CD4-positive, alpha-beta T cell treated with Interleukin-10 for 1 hour (primary cell): ENCODE data around the gene SMAD2.

Experiments used
- DNase-seq: peaks from one replicate; pipeline ENCODE4 v3.0.0-alpha.2; 2020

SMAD2 gene

DNA sequence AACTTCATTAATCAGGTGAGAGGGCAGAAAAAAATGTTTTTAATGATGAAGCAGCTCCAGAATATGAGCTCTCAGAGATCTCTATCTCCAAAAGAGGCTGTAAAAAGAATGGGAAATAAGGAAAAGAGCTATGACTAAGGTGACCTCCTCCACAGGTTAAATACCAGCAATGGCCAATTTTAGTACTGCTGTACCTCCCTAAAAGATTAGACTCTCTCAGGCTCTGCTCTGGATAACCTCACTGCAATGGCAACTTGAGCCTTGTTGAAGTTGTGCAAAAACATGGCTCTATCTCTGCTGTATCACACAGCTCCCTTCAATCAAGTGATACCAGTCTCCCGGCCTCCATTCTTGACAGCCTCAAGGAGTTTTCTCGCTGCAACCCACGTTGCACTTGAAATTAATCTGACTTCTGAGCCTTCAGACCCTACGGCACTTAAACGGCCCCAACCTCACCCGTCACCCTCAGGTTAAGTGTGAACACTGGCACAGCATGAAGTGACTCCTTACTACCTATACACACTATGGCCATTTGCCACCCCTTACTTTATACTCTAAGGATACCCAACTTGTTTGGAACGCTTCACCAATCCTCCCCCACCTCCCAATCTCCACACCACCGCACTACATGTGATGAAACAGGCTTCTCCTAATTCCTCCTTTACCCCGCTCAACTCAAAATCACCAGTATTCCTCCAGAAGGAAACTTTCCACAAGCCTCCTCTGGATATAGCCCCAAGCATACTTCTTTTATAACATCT, 36.3 kb downstream of the SMAD2 start:
- no peak for DNase-seq

DNA sequence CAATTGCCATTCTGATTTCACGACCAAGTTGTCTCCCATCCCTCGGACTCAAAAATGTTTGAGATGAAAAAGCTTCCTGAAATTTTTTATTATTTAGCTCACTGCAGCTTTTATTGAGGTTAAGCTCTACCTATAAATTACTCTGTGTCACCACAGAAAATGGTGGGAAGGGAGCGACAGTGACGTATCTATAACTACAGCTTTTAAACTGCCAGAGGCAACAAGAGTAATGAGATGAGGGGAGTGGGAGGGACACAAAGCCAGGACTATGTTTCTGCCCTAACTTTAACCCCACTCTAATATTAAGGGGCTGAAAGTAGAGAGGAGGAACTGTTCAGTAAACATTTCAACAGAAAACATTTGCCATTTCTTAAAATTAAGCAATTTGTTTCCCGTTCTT, 37.4 kb downstream of the SMAD2 start:
- no peak for DNase-seq

DNA sequence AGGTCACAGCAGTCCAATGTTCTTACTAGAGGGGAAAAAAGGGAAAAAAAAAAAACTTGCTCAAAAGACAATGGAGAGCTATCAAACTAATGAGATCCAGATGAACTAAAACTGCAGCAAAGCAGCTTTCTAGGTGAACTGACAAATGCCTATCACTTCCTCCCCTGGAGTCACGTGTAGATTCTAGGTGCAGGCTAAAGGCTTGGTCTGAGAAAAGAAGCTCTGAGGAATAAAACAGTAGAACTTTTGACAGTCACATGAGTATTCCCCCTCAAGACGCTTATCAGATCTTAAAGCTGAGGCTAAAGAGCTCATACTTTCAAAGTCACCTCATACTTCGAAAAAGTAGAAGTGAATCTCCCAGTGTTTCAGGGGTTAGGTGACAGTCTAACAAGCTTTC, 42.3 kb downstream of the SMAD2 start:
- no peak for DNase-seq

DNA sequence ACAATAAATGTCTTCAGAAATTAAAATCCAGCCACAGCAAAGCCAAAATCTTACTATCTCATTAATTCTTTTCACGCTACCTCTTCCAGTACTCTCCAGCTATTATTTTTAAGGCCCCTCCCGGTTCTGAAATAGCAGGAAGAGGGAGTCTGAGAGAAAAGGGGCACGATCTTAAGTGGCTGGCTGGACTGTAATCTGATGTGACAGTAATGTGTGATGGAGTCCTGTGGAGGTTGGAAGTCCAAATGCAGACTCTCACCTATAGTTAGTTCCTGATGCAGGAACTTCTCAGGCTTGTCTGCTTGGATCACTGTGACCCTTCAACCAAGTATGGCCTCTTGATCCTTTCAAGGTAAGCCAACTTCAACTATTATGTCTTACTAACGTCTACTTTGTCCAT, 43.2 kb downstream of the SMAD2 start:
- DNase-seq, result no peak

DNA sequence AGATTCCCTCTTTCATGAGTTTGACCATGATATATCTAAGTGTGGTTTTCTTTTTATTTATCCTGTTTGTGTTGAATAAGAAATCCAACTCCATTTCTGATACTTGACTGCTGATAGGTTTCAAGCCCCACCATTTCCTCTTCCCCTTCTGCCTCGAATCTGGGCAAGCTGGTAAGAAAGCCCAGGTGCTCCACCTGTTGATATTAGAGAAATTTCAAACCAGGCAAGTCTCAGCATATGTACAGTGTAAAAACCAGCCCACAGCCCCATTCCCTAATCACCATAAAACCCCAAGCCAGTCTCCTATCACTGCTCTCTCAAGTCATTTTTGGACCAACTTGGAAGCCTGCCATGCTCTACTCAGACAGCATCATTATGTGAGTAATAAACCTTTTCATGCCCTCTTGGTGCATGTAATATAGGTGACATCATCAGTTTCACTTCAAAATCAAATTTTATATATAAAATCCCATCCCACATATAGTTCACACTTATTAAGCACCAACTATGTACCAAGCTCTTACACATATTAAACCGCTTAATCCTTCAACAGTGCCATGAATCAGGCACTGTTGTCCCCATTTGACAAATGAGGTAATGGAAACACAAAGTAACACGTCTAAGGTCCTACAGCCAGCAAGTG, 46.6 kb downstream of the SMAD2 start:
- no peak for DNase-seq

DNA sequence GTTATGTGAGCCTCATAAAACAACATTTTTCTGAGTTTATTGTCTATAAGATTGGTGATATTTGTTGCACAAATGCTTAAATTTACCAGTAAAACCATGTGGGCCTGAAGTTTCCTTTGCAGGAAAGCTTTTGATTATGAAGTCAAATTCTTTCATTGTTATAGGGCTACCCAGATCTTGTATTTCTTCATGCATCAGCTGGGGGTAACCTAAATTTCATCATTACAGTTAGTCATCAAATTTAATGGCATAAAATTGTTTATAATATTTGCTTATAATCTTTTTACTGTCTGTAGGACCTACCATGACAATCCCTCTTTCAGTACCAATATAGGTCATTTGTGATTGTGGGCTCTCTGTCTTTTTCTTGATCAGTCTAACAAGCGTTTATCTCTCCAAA, 47.8 kb downstream of the SMAD2 start:
- DNase-seq, result no peak

DNA sequence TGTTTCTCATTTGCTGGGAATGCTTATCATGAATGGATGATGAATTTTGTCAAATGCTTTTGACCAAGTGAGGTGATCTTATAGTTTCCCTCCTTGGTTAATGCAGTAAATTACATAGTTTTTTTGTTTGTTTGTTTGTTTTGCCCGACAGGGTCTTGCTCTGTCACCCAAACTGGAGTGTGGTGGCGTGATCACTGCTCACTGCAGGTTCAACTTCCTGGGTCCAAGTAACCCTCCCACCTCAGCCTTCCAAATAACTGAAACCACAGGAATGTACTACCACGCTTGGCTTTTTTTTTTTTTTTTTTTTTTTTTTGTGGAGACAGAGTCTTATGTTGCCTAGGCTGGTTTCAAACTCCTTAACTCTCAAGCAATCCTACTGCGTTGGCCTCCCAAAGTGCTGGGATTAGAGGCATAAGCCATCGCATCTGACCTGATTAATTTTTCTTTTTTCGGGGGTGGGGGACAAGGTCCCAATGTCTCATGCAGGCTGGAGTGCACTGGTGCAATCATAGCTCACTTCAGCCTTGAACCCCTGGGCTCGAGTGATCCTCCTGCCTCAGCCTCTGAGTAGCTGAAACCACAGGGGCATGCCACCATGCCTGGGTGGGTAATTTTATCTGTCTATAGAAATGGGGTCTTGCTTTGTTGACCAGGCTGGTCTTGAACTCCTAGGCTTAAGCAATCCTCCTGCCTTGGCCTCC, 48.6 kb downstream of the SMAD2 start:
- DNase-seq, result no peak

DNA sequence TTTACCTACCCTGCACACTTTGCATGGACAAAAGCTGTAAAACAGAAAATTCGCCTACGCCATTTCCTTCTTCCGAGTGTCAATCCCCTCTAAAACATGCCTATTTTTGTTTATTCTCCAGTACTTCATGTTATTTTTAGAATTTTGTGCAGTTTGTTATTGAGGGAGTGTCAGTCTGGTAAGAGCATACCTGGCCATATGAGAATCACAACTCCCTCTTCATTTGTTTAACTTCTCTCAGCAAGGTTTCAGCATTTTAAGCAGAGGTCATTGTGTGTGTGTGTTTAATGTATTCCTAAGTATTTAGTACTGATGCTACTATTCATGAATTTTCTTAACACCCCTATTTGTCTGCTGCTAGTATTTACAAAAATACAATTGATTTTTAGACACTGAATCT, 49.4 kb downstream of the SMAD2 start:
- DNase-seq, result no peak

DNA sequence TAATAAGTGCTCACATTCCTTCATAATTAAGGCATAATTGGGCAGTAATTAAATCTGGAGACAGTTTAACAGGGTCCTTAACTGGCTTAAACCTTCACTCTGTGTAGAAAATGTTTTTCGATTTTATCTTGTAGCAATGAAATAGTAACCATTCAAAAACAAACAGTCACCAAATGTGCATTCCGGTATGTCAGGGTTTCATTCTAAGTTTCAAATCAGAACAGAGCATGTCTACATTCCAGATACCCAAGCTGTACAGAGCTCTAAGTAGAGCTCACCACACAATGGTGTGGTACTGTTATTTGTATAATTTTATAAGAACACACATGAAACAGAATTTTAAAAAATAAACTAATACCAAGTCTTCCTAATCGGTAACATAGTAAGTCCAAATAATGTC, 52.6 kb downstream of the SMAD2 start:
- no peak for DNase-seq

DNA sequence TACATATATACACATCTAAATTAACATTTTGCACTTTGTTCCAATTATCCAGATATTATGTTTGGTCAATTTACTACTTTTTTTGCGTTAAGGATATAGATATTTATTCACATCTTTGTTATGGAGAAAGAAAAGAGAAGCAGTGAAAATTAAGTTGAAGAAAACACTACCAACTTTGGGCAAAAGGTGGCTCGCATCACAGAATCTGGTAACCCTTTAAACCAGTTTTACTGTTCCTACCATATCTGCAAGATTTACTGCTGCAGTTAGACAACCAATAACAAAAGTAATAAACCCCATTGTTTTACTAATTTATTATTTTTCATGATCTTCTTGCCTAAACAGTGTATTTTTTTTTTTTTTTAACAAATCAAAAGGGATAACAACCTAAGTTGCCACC, 53.6 kb downstream of the SMAD2 start:
- no peak for DNase-seq

DNA sequence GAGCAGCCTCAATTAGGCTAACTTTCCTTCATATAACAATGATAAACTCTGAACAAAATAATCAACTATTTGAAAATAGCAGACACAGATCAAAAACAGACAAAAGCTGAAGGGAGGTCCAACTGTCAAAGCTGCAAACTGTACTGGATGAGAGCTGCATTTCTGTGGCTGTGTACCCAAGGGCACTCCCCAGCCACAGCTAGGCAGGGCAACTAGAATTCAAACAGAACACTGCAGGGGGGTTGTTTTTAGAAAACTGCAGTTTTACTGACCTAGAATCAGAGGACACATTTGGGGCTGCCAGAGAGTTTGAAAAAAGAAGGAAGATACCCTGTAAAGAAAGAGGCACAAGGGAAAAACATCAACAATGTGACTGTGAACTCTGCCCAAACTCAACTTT, 56.8 kb downstream of the SMAD2 start:
- no peak for DNase-seq

DNA sequence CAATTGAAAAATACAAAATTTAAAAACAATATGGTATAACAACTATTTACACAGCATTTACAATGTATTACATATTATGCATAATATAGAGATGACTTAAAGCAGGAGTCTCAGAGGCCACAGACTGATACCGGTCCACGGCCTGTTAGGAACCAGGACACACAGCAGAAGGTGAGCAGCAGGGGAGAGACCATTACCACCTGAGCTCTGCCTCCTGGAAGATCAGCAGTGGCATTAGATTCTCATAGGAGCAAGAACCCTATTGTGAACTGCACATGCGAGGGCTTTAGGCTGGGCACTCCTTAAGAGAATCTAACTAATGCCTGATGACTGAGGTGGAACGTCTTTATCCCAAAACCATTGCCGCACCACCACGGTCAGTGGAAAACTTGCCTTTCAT, 58.0 kb downstream of the SMAD2 start:
- DNase-seq, result no peak

DNA sequence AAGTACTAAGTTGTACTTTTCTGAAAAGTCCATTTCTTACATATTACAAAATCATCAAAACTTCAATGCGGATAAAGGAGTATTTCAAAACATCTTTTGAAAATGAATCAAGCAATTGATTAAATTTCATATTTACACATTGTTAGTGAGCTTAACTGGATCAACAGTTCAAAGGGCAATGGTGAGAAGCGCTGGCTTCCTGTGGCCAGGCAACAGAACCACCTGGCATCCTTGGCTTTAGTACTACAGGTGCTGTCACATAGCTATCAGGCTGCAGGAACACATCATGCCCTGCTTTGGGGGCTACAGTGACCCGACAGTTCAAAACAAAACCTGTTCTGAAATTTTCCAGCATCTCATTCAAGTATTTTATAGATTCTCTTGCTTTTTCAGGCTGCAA, 59.2 kb downstream of the SMAD2 start:
- no peak for DNase-seq

DNA sequence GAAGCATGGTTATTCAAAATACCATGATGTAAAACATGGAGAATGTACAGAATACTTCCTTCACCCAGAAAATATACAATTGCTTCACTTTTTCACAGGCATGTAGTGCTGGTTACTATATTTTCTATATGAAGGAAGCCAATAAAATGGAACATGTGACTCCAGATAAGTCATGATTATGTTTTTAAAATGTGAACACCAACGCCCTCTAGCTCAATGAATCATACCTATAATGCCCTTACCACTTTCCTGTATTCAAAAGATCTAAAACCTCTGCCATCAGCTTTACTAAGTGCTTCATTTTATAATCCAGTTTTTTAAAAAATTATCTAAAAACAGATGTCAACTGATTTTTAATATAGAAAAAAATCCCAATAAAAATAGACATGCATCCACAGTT, 59.9 kb downstream of the SMAD2 start:
- no peak for DNase-seq

DNA sequence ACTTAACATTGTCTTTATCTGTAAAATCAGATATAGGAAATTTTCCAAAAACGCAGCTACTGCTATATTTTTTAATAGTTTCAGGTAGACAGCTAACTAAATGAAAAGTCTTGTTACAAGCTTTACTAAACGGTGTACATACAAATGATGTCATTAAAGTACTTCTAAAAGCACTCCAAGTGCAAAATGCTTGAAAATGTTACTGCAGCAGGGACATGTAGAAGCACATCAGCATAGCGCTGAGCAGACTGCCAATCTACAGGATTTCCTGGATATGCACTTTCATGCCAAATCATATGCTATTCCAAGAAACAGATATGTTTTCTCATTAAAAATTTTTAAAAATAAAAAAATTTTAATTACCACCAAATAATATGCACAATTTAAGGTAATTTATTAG, 61.7 kb downstream of the SMAD2 start:
- no peak for DNase-seq

DNA sequence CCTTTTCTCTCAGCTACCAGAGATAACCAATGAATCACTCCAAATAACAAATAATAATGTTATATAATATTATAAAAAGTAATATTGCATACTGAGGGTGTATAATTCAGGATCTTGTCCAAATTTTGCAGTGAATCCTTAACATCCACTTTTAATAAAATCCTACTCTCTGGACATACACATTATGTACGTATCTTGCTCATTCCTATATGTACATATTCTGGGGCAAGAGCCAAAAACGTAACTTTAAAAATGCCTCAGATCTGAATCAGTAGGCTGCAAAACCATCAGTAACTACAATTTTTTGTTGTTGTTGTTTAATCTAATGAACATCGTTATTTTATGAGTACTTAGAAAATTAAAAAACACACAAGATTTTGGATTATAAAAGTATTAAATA, 65.3 kb downstream of the SMAD2 start:
- no peak for DNase-seq

DNA sequence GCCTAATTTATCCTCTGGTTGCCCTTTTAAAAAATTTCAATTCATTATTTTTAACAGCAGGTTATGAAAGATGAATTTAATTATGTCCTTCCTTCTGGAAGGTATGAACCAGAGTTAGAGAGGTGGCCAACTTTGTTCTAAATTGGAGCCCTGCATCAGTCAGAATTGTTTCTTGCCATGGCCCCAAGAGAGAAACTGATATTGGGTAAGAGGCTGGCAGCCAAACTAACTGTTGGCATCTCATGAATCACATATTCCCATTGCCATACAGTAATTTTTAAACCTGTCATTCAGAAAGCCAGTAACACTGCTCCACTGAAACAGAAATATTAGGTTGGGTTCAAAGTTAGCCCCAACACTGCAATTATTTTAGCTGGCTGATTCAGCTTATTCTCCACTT, 67.4 kb downstream of the SMAD2 start:
- DNase-seq, result no peak

DNA sequence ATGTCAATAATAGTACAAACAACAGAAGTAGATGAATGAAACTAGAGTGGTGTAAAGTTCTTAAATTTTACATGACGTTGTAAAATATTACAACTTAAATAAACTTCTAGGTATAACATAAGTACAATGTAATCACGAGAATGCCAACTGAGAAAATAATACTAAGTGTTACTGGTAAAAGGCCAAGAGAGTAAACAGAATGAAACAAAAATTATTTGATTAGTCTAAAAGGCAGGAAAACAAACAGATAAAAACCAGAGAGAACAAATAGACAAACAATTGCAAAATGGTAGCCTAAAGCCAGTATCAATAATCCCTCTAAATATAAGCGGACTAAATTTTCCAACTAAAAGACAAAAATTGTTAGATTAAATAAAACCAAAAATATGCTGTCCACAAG, 71.9 kb downstream of the SMAD2 start:
- no peak for DNase-seq

DNA sequence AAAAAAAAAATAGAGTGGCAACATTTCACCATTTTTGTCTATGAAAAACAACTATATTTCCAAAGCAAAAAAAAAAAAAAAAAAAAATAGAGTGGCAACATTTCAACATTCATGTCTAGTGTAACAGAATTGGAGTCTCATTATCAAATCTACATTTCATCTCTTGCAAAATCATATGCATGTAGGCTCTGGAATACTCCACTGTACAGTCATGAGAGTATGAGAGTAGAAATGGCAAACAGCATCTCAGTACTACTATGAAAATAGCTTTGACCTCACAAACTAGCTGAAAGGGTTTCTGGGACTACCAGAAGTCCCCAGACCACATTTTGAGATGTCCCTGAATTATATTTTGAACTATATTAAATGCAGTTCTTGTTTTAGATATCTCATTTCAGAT, 82.8 kb downstream of the SMAD2 start:
- no peak for DNase-seq

DNA sequence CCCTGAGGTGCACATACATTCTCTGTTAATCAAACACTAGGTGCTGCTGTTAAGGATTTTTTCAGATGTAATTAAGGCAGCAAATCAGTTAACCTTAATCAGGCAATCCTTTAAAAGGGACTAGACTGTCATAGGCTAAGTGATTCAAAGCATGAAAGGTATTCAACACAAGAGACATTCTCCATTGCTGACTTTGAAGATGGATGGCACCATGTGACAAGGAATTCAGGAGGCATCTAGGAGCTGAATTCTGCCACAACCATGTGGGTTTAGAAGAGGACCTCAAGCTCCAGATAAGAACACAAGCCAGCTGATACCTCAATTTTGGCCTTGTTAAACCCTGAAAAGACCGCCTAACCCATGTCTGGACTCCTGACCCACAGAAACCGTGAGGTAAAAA, 84.0 kb downstream of the SMAD2 start:
- no peak for DNase-seq

DNA sequence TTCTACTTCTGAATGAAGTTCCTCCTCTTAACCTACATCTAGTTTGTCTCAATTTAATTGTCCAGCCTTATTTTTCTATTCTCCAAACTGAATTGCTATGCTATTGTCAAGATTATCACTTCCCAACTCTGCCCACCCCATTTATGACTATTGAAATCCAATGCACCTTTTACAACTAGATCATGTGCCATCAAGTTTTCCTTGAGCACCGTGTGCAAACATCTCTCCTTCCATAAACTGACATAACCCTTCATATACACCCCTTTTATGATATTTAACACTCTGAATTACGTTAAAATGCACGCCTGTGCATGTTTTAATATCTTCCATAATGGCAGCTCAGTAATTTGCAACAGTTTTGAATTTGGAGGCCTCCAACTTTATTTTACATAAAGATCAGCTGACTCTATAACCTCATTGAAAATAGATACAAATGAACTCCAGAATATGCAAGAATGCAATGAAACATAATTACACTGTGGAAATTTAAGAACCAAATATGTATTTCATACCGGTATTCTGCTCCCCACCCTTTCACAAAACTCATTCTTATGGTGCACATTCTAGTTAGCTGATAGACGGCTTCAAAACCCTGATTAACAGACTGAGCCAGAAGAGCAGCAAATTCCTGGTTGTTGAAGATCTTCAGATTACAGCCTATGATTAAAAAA, 85.5 kb downstream of the SMAD2 start:
- DNase-seq, result no peak

DNA sequence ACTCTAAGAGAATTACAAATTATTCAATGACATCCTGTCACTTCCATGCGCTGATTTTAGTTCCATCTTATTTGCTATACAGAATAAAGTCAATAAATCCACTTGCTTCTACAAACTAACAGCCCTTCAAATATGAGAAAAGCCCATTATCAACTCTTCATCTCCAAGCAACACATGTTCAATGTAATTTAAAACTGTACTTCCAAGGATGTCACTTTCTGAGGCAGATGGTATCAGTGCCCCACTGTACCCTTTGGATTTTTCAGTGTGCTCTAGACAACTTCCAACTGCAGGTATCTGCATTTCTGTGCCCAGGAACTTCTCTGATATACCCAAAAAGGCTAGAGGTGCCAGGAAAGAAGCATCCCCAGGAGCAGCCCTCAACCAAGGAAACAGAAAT, 87.6 kb downstream of the SMAD2 start:
- no peak for DNase-seq

DNA sequence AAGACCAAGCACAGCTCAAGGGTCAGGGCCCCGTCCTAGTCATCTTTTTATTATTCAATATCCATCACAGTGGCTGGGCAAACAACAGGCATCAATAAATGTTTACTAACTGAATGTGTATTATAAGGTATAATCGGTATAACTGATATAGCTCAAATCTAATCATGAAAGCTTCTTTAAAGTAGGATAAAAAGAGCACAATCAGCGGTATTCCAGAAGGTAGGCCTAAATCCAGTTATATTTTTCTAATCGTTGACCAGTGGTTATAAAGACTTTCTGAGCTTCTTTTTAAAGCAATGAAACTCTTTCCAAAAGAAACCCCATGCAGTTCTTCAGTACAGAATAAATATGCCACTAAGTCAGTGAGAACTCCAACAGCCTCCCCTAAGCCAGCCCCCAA, 92.1 kb downstream of the SMAD2 start:
- no peak for DNase-seq

DNA sequence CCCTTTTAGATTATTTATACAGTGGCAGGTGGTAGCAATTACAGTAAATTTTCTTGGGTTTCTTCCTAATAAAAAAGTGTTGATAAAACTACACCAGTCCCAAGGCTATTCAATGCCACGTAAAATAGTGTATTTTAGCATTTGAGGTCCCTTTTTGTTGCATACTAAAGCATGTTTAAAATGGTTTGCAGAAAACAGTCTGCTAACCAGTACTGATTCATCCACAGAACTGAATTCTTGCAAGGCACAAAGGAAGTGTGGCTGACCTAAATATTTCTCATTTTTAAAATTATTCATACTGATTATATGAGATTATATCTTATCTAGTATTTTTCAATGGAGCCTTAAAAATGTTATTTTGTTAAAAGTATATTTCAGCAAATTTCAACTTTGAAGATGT, 98.1 kb downstream of the SMAD2 start:
- no peak for DNase-seq
